Stomach (tissue), 4 donors: Measurements from ENCODE around the gene IFT27.

Experiments
- EP300 ChIP-seq: sonication (generic); formaldehyde crosslinking; IDR thresholded peaks from one replicate; pipeline ENCODE4 v1.6.1; 2017; ENCODE audit warnings: antibody characterized with exemption
- TF ChIP-seq, protein P1 (sequence below), 7 experiments: fragments of 450-650 bp in 4 of 7; fragments of 200-600 bp in 3 of 7; sonication (generic) in 3 of 7; IDR thresholded peaks; one replicate each; pipeline ENCODE4 v1.5.1; 2016 to 2019; ENCODE audit warnings: antibody characterized with exemption in 7 of 7, control low read depth in 2 of 7, mild to moderate bottlenecking in 1 of 7

DNA sequence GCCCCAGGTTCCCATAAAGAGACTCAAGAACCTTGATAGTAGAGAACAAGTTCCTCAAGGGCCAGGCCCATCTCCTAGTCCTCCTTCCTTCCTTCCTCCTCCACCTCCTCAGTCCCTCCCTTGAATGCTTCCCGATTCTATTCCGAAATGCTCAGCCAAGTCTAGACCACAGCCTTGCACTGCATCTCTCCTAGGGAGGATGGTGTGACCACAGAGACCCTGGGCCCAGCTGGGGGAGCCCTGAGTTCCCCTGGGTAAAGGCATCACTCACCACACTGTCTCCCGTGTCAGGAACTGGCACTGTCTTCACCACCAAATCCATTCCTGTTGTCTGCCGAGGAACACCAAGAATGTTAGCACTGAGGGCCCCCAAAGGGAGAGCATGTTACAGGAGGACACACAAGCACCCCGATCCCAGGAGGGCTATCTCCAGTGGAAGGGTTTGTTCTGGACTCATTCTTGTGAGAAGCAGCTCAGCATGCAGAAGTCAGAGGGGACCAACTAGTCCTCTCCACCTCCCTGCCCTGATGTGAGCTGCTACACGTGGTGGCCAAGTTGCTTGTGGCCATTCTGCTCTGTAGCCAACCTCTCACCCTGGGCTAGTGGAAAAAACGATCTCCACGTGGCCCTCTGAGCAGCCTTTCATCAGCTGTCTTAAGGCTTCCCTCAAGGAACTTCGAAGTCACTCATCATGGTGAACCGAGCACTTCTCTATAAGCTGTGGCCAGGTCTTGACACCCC lies 8.7 kb downstream of the IFT27 start:
- TF ChIP-seq, protein P1, sequence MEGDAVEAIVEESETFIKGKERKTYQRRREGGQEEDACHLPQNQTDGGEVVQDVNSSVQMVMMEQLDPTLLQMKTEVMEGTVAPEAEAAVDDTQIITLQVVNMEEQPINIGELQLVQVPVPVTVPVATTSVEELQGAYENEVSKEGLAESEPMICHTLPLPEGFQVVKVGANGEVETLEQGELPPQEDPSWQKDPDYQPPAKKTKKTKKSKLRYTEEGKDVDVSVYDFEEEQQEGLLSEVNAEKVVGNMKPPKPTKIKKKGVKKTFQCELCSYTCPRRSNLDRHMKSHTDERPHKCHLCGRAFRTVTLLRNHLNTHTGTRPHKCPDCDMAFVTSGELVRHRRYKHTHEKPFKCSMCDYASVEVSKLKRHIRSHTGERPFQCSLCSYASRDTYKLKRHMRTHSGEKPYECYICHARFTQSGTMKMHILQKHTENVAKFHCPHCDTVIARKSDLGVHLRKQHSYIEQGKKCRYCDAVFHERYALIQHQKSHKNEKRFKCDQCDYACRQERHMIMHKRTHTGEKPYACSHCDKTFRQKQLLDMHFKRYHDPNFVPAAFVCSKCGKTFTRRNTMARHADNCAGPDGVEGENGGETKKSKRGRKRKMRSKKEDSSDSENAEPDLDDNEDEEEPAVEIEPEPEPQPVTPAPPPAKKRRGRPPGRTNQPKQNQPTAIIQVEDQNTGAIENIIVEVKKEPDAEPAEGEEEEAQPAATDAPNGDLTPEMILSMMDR (IDR thresholded peaks at IDR 0.05): no peak
- no peak for TF ChIP-seq EP300
